PFSK-1 (cell line): ENCODE results near the gene ADAM8.

Experiments used
- FOXP2 ChIP-seq: optimal IDR thresholded peaks from 2 replicates; pipeline ENCODE3; 2011; ENCODE audit warnings: borderline replicate concordance, control low read depth, inconsistent platforms; ENCODE audit not compliant: insufficient read depth; ENCODE audit errors: extremely low read length, extremely low read depth
- POLR2AphosphoS5 ChIP-seq: IDR thresholded peaks from 2 replicates; pipeline ENCODE4 v1.6.1; 2012; ENCODE audit warnings: low read depth, mild to moderate bottlenecking, control low read depth, low read length, moderate library complexity
- REST ChIP-seq, 2 experiments: IDR thresholded peaks; 2 replicates each; pipeline versions ENCODE4 v1.6.1 to v1.8.0; 2011 to 2012; ENCODE audit warnings: low read depth in 2 of 2, low read length in 2 of 2, control low read depth in 1 of 2, inconsistent platforms in 1 of 2, mild to moderate bottlenecking in 1 of 2, moderate library complexity in 1 of 2; ENCODE audit not compliant: insufficient read depth in 1 of 2
- SIN3A ChIP-seq: IDR thresholded peaks from 2 replicates; pipeline ENCODE4 v1.6.1; 2012; ENCODE audit warnings: mild to moderate bottlenecking, low read length, moderate library complexity, borderline replicate concordance; ENCODE audit not compliant: insufficient read depth
- TAF1 ChIP-seq: IDR thresholded peaks from 2 replicates; pipeline ENCODE4 v1.6.1; 2012; ENCODE audit warnings: low read length, control low read depth, borderline replicate concordance; ENCODE audit not compliant: insufficient read depth

Gene ADAM8

DNA sequence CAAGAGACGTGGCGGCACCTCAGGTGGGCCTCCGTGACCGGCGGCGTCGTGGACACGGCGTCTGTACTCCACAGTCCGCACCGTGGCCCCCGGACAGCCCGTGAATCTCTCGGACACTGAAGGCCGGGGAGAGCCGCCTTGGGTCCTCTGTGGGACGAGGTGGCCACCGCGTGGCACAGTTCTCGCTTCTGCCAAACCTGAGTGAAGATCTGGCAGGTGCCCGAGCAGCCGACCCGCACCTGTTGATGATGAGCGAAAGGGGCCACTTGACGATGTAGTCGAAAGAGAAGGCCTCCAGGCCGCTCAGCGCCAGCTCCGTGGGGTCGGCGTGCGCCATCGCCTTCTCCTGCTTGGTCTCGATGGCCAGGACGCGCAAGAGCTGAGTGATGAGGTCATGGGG, 8.5 kb upstream of the ADAM8 start:
- TF ChIP-seq REST (IDR thresholded peaks at IDR 0.05; ENCODE audit: insufficient read depth in 1 of 2, low read depth in 2 of 2, low read length in 2 of 2) (no peak), POLR2AphosphoS5 (no peak), FOXP2 (no peak), SIN3A (no peak), TAF1 (no peak)

DNA sequence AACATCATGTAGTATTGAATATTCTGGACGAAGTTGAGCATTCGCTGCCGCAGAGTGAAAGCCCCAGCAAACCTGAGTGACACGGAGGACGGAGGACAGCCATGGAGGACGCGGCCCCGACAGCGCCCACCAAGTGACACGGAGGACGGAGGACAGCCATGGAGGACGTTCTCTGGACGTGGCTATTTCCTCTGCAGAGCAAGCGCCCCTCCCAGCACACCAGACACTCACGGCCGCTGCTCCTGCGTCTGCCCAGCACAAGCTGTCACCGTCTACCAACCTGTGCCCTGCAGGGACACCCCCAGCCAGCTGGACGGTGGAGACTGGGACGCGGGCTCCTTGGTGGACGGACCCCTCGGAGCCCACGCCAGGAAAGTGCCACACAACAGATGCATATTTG, 7.3 kb upstream of the ADAM8 start:
- TF ChIP-seq TAF1 (no peak), SIN3A (no peak), REST (IDR thresholded peaks at IDR 0.05; ENCODE audit: insufficient read depth in 1 of 2, low read depth in 2 of 2, low read length in 2 of 2) (no peak), POLR2AphosphoS5 (no peak), FOXP2 (no peak)

DNA sequence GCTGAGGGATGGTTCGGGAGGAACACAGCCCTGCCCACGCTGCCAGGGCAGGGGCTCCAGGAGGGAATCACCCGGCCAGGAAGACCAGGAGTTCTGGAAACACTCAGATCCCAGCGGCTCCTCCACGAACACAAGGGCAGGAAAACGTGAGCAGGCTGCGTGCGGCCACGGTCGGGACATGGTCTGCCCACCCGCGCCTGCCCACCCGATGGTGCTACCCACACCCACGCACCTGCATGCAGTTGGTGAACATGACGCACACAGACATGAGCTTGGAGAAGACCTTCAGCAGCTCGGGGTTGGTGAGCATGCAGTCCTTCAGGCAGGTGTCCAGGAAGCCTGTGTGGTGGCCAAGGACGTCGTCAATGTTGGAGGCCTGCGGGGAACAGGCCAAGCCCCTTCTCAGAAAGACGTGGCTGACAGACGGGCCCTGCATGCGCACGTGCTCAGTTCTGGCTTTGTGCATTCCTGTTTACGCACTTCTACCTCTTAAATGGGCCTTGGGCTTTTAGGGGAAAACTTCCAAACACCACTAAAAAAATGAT, 6.2 kb upstream of the ADAM8 start:
- TF ChIP-seq POLR2AphosphoS5 (no peak), TAF1 (no peak), REST (IDR thresholded peaks at IDR 0.05; ENCODE audit: insufficient read depth in 1 of 2, low read depth in 2 of 2, low read length in 2 of 2) (no peak), FOXP2 (no peak), SIN3A (no peak)

DNA sequence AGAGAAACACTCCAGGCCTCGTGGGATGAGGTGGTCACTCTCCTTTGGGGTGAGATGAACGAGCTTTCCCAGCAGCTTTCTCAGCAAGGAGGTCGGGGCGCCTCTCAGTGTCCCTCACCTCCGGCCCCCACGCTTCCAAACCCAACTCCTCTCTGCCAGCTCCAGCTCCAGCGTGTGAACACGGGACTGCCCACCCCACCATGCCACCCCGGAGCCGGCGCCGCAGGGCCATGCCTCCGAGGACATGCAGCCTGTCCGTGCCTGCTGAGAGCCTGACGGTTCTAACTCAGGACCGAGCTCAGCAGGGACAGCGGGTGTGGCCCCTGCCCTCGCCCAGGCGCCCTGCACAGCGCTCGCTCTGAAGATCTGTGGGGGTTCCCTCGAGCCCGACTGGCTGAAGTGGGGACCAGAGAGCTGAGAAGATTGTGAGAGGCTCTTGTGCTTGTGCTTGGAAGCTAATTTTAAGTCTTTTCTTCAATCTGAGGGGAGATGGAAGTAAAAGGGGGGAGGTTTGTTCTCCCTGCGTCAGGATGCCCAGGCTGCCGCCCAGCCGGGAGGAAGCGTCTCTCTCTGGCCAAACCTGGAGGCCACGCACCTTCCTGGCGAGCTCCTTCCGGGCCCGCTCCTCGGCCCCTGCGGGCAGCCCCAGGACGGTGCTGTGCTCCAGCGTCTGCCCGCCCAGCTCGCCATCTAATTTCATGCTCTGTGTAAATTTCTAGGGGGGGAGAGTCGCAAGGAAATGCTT, 5.1 kb upstream of the ADAM8 start:
- TF ChIP-seq TAF1 (no peak), POLR2AphosphoS5 (no peak), REST (IDR thresholded peaks at IDR 0.05; ENCODE audit: insufficient read depth in 1 of 2, low read depth in 2 of 2, low read length in 2 of 2) (no peak), FOXP2 (no peak), SIN3A (no peak)

- TF ChIP-seq REST (IDR thresholded peaks at IDR 0.05; ENCODE audit: insufficient read depth in 1 of 2, low read depth in 2 of 2, low read length in 2 of 2) (no peak), POLR2AphosphoS5 (no peak), TAF1 (no peak), SIN3A (no peak), FOXP2 (no peak)
These were observed 4.4 kb upstream of the ADAM8 start for GRCh38 chr10:133281084-133281483.
